ENCODE measurements around the gene SPEG. TPM values are rescaled to one million over a fixed set of nuclear protein-coding genes. Genes with fewer than 3 reads are reported as not detected.
A peak's percentile ranks its signal among the peaks of the same experiment; 100 is the strongest.

The SPEG gene
- total and polyA plus RNA-seq, 2 of the 13 experiments (the other 11 are each of a cell fraction or from before 2014, with no cell fraction given), result 0.18 to 0.24 TPM

GRCh38 chr2:219513787-219514186, 79.1 kb downstream of the SPEG start:
- in situ Hi-C loops (cut with HindIII; ENCODE audit: extremely low pct_ligation_motif_present, low pct_unique_long_range_greater_than_20kb), result no loop called here
- Histone ChIP-seq H3K27ac (ENCODE audit: extremely low read length, insufficient read depth, low read length) (no peak overlapping the region), H3K4me3 (replicated peaks in 1 of 3; ENCODE audit: insufficient read depth in 1 of 3, low read depth in 2 of 3, low read length in 3 of 3) (peak overlapping the region in 1 of 3 experiments; percentile 14; a peak in 1 of 6 replicates), H3K9me3 (ENCODE audit: low read length) (no peaks in the 10 kb centered on the region), H4K20me1 (ENCODE audit: insufficient read depth, low read length) (peaks cover 11% of the 10 kb centered on the region; the same call in 1 of the 2 replicates), H3K79me2 (ENCODE audit: insufficient read depth, low read length) (no peaks in the 10 kb centered on the region), H2AFZ (ENCODE audit: low read length) (no peak overlapping the region), H3K4me1 (ENCODE audit: insufficient read depth, low read length) (peaks cover 43% of the 10 kb centered on the region), H3K4me2 (ENCODE audit: low read depth, low read length) (no peak overlapping the region), H3K36me3 (replicated peaks in 1 of 2; ENCODE audit: control insufficient read depth in 1 of 2, insufficient read depth in 2 of 2, low read length in 2 of 2) (no peaks in the 10 kb centered on the region), H3K9ac (ENCODE audit: insufficient read depth, low read depth, low read length) (no peak overlapping the region), H3K27me3 (ENCODE audit: control insufficient read depth in 1 of 2, insufficient read depth in 2 of 2, low read length in 2 of 2) (peaks cover 24 to 78% of the 10 kb centered on the region in 2 experiments)
- FAIRE-seq, result no peak
- TF ChIP-seq ZNF782 (CRISPR knock-in tag; IDR thresholded peaks at IDR 0.05; ENCODE audit: borderline replicate concordance), result no peak
- peak; percentile 1 for TF ChIP-seq HNRNPLL (IDR thresholded peaks at IDR 0.05; ENCODE audit: low read depth, low read length, poor library complexity, severe bottlenecking)
- TF ChIP-seq EZH2 (conservative IDR thresholded peaks at IDR 0.05; ENCODE audit: low read depth, low read length), result peak; percentile 48; the same call in 1 of the 2 replicates
- CTCF ChIA-PET (ENCODE audit: low intra/inter-chr PET ratio, low total read pairs), result no interaction called here
- no peak for ATAC-seq
- 26% methylated on average over 3 of the region's 4 CpGs for WGBS (ENCODE audit: low lambda C conversion rate)
- BruUV-seq (replicated peaks), result no TSS peak
- DNase-seq (ENCODE audit: low spot score), result no peak
- intact Hi-C loops (cut with micrococcal nuclease; ENCODE audit: unreplicated experiment), result no loop called here
- POLR2A ChIA-PET, result interaction anchor here (7.7 kb wide), 1 partner anchor 15 kb away, joined by 94 read pairs; the partner anchor contains the start of gene GMPPA

GRCh38 chr2:219514196-219514761, 79.6 kb downstream of the SPEG start, which contains the start of gene ASIC4:
ASIC4 (plus strand) TSS chr2:219514482; CDS start chr2:219514725, 243 bp downstream.
- Histone ChIP-seq H3K79me2 (ENCODE audit: insufficient read depth, low read length) (no peaks in the 10 kb centered on the region), H4K20me1 (ENCODE audit: insufficient read depth, low read length) (peaks cover 11% of the 10 kb centered on the region; the same call in 1 of the 2 replicates), H3K27me3 (ENCODE audit: control insufficient read depth in 1 of 2, insufficient read depth in 2 of 2, low read length in 2 of 2) (peaks cover 24 to 81% of the 10 kb centered on the region in 2 experiments), H3K36me3 (replicated peaks in 1 of 2; ENCODE audit: control insufficient read depth in 1 of 2, insufficient read depth in 2 of 2, low read length in 2 of 2) (no peaks in the 10 kb centered on the region), H3K4me2 (ENCODE audit: low read depth, low read length) (0 out of 2 replicates have a peak within 1 kb of the TSS, but pooled peaks have one; percentile 4), H3K9me3 (ENCODE audit: low read length) (no peaks in the 10 kb centered on the region), H3K4me3 (replicated peaks in 1 of 3; ENCODE audit: insufficient read depth in 1 of 3, low read depth in 2 of 3, low read length in 3 of 3) (peak within 1 kb of the TSS in 1 of 3 experiments; percentile 14; a peak in 1 of 6 replicates), H2AFZ (ENCODE audit: low read length) (no peak within 1 kb of the TSS), H3K9ac (ENCODE audit: insufficient read depth, low read depth, low read length) (no peak within 1 kb of the TSS), H3K4me1 (ENCODE audit: insufficient read depth, low read length) (peaks cover 46% of the 10 kb centered on the region), H3K27ac (ENCODE audit: extremely low read length, insufficient read depth, low read length) (no peak within 1 kb of the TSS)
- ChIA-PET CTCF (ENCODE audit: low intra/inter-chr PET ratio, low total read pairs) (no interaction called here), POLR2A (interaction anchor here (7.7 kb wide), 1 partner anchor 15 kb away, joined by 94 read pairs; the partner anchor contains the start of gene GMPPA)
- ATAC-seq (no peak), FAIRE-seq (no peak), DNase-seq (ENCODE audit: low spot score) (no peak)
- 38% methylated on average over 4 of the region's 31 CpGs for WGBS (ENCODE audit: low lambda C conversion rate)
- in situ Hi-C loops (cut with HindIII; ENCODE audit: extremely low pct_ligation_motif_present, low pct_unique_long_range_greater_than_20kb), result no loop called here
- intact Hi-C loops (cut with micrococcal nuclease; ENCODE audit: unreplicated experiment), result no loop called here
- TF ChIP-seq RBM39 (IDR thresholded peaks at IDR 0.05; ENCODE audit: low read depth, low read length, poor library complexity, severe bottlenecking), result peak; percentile 24
- no peak for TF ChIP-seq ARID2 (CRISPR knock-in tag; IDR thresholded peaks at IDR 0.05; ENCODE audit: borderline replicate concordance)
- TF ChIP-seq EZH2 (conservative IDR thresholded peaks at IDR 0.05; ENCODE audit: low read depth, low read length), result 0 out of 2 replicates have a peak, but pooled peaks have one; percentile 94
- BruUV-seq (replicated peaks), result no TSS peak
